HG03457 (cell line): ENCODE measurements around the gene C10orf143.
"Not testable (repeated sequence)": the region's sequence is repeated elsewhere in the genome, so short reads cannot be mapped to it uniquely, and the experiment has no call there.

Experiments
- ATAC-seq: cut with Tn5 transposase; IDR thresholded peaks from one replicate; pipeline ENCODE4 v1.9.1; 2021; ENCODE audit warnings: moderate number of reproducible peaks; ENCODE audit not compliant: unreplicated experiment

C10orf143 gene

DNA sequence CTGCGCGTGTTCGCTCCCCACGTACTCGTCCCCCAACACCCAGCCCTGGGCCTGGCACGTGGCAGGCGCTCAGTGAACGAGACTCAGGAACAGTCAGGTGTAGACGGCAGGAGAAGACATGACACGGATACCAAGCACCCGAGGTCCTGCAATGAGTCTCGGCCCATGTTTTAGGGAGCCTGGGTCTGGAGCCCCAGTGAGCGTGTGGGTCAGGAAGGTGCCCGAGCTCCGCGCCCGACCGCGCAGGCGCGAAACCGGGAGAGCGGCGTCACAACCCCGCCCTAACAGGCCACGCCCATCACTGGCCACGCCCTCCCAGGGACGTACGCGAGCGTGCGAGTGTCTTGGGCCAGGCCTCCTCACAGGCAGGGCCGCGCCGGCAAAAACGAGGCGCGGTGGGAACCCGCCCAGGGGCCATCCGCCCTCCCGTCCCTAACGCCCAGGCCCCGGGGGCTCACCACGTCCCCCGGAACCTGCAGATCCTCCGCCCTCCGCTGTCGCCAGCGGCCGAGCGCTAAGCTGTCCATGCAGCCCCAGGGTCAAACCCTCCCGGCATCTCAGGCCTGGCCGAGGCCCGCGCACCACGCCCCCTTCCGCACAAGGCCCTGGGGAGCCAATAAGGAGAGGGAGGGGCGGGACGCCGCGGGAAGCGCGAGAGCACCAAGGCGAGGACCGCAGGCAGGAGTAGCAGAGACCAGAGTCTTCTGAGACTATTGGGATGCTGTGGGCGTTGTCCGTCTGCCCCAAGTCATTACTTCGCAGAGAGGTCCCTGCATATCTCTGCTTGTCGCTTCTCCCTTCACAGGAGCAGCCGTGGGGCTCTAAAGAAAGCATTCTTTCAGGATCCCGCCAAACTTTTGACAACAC lies at the start of gene C10orf143:
Gene C10orf143, minus strand, starts transcription at position 585 of the 867 bp plus-strand sequence. Its CDS starts 58 bp downstream, at position 527.
- peak; percentile 80 for ATAC-seq

DNA sequence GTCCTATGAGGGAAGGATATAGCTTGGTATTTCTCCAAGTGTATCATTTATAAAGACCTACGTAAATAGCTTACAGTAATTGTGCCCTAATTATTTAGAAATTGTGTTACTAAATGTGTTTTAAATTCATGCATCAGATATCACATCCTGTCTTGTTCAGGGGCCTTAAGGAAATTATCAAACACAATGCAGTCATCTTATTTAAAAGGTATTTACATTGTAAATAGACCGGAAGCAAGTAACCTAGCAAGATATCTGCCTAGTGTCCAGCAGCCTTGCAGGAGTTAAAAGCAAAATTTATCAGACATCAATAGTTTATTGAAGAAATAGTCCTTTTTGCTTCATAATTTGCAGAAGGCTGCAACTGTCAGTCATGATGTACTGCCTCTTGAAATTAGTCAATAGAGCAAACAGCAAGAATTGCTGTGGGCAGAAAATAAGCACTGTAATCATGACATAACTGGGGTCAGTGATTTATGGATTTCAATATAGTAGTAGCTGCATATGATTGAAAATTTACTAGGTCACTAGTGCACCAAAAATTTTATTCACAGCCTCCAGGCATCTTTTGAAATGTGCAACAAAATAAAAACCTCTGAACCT lies 48.7 kb upstream of the C10orf143 start:
- no peak for ATAC-seq

DNA sequence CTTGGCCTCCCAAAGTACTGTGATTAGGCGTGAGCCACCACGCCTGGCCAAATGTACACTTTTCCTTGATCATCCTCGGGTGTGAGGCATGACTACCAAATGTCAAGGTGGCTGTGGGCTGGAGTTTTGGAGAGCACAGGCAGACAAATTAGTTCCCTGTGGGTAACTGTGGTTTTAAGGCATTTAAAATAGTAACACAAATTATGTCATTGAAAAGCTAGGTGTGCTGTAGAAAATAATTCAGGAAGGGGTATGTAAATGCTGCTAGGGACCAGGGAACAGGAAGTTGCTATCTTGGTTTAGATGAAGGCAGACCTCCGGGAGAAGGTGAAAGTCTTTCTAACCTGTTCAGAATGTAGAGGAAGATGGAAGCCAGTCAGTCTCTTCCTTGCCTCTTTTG lies 35.4 kb upstream of the C10orf143 start:
- no peak for ATAC-seq

DNA sequence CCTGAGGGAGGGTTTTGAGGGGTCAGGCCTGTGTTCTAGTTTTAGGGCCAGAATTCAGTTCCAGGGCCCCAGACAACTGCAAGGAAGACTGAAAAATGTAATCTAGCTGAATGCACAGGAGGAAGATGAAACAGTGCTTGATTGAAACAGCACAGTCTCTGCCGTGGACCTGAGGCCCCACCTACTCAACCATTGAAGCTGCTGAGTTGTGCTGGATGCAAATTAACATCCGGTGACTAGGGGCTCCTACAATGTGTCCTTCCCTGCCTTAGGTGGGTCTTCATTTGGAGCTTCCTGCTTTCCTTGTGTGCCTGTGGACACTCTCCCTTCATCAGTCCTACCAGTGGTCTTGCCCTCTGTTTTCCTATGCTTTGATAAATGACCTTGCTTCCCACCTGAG lies 31.2 kb upstream of the C10orf143 start:
- peak; percentile 83 for ATAC-seq

DNA sequence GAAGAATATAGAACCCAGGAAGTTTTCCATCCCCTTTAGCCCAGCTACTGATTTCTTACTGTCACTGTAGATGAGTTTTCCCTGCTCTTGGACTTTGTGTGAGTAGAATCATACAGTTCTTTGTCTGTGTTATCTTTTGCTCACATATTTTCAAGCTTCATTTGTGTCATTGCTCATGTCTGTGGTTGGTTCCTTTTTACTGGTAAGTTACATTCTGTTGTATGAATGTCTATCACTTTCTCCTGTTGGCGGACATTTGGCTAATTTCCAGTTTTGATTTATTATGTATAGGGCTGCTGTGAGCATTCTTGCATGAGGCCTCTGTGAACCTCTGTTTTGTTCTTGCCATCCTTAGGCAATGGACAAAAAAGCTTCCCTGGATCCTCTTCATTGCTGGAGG lies 30.8 kb upstream of the C10orf143 start:
- ATAC-seq: peak; percentile 25

DNA sequence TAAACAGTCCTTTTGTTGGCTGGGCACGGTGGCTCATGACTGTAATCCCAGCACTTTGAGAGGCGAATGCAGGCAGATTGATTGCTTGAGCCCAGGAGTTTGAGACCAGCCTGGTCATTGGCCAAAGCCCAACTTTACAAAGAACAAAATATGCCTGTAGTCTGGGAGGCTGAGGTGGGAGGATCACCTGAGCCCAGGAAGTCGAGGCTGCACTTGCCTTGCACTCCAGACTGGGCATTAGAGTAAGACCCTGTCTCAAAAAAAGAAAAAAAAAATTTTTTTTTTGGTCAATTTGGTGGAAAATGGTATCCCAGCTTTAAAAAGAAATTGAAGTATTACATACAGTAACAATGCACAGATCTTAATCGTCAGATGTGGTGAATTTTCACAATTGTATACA lies 30.4 kb upstream of the C10orf143 start:
- no peak for ATAC-seq

DNA sequence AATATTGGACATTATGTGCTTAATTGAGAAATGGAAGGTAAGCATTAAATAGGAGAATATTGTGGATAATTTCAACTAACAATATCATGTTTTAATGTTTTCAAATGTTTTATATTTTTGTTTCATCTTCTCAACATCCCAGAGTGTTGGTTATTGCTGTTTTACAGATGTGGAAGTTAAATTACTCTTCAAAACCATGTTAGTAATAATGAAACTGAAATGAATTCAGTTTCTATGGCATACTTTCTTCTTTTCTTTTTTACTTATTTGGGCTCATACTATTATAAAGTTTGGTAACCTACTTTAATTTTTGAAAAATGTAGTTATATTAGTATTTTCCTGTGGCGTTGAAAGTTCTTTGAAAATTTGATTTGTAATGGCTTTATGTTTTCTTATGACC lies 29.8 kb upstream of the C10orf143 start:
- ATAC-seq: no peak

DNA sequence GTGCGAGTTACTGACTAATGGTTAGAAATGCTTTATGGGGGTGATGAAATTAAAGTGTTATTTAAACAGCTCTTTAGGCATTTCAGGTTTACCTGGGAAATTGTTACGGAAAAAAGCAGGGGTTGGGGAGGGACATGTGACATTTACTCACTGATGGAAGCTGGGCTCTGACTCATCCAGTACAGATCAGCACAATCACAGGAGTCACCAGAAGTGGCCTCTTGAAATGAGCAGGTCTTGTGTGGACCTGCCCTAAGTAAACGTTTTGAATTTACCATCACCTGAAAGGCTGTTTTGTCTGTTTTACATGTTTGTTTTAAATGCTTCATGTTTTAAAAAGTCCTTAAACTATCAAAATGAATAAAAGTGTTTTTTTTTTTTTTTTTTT lies 27.8 kb upstream of the C10orf143 start:
- no peak for ATAC-seq

DNA sequence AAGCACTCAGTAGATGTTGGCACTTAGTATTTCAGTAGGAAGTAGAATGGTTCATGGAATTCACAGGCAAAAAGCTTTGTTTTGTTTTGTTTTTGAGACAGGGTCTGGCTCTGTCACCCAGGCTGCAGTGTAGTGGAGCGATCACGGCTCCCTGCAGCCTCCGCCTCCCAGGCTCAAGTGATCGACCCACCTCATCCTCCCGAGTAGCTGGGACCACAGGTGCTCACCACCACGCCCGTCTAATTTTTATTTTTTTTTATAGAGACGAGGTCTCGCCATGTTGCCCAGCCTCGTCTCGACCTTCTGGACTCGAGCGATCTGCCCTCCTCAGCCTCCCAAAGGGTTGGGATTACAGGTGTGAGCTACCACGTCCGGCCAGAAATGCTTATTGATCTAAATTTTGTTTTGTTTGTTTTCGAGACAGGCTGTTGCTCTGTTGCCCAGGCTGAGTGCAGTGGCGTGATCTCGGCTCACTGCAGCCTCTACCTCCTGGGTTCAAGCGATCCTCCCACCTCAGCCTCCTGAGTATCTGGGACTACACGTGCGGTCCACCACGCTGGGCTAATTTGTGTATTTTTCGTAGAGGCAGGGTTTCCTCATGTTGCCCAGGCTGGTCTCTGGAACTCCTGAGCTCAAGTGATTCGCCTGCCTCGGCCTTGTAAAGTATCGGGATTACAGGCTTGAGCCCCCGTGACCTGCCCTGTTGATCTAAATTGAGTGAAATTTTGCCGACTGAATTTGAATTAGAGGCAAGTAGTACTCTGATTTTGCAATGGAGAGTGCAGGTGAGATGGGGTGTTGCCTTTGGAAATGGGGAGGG lies 27.2 kb upstream of the C10orf143 start:
- no peak for ATAC-seq

DNA sequence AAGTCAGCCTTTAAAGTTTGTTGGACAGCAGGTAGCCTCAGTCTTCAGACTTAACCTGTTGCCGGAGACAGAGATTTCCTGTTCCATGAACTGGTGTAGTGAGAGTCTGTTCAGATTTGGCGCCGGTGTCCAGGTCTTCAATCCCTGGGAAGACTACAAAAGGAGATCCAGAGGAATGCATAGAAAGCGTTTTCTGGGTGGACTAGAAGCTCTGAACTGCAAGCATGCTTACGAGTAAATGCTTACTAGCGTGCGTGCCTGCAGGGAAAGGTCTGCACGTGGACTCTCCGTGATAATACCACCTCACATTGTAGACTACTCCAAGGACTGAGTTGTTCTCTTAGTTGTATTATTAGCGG lies 26.4 kb upstream of the C10orf143 start:
- ATAC-seq: no peak

DNA sequence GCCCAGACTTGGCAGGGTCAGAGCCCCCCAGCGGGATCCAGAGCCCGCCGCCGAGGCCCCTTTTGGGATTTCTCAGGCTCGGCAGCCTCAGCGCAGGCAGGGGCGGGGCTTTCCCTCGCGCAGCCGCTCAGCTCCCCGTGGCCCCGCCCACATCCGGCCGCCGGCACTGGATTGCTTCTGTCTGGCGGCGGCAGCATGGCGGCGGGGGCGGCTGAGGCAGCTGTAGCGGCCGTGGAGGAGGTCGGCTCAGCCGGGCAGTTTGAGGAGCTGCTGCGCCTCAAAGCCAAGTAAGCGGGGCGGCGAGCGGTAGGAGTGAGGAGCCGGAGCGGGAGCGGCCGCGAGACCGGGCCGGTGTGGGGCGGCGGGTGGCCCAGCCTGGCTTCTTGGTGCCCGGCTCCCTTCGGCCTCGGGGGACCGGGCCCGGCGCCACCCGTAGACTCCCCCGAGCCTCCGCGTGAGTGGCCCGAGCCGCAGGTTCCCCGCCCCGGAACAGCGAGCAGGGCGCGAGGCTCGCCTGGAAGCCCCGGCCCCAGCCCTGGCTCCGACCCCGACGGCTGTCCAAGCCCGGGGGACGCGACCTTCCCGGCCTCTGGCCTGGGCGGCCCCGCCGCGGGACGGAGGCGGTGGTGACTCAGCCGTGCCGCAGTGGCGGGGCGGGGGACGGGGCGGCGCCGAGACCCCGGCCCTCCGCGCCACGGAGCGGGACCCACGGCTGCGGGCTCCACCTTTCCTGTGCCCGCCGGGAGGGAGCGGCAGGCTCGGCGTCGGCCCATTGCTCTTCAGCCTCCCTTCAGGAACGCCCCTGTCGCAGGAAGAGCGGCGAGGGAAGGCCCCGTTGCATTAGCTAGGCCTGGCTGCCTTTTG lies 25.8 kb upstream of the C10orf143 start, which contains the start of gene GLRX3:
Gene GLRX3, plus strand, starts transcription at position 166 of the 864 bp plus-strand sequence. Its CDS starts 30 bp downstream, at position 196.
- ATAC-seq: peak; percentile 78

DNA sequence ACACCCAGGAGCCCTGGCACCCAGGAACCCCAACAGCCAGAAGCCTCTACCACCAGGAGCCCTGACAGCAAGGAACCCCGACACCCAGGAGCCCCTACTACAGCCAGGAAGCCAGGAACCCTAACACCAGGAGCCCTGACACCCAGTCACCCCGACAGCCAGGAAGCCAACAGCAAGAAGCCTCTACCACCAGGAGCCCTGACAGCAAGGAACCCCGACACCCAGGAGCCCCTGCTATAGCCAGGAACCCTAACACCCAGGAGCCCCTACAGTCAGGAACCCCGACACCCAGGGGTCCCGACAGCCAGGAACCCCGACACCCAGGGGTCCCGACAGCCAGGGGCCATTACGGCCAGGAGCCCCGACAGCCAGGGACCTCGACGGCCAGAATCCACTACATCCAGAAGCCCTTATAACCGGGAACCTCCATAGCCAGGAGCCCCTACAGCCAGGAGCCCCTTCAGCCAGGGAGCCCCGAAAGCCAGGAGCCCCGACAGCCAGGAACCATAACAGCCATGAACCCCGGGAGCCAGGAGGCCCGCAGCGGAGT lies 25.1 kb upstream of the C10orf143 start:
- ATAC-seq: peak; percentile 10

DNA sequence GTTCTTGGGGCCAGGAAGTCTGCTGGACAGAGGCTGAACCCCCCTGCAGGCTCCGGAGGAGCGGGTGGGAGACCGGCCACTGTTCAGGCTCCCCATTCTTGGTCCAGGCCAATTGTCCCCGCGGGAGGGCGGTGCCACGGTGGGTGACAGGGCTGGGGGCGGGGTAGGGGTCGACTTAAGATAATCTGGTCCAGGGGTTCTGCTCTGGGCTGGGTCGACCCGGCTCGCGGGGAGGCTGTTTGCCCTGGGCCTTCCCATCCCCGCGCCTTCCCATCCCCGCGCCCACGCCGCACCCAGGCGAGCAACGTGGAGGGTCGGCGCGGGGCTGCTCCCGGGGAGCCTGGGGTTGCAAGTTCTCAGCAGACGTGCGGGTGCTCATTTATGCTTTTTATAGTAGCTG lies 18.3 kb upstream of the C10orf143 start:
- no peak for ATAC-seq

DNA sequence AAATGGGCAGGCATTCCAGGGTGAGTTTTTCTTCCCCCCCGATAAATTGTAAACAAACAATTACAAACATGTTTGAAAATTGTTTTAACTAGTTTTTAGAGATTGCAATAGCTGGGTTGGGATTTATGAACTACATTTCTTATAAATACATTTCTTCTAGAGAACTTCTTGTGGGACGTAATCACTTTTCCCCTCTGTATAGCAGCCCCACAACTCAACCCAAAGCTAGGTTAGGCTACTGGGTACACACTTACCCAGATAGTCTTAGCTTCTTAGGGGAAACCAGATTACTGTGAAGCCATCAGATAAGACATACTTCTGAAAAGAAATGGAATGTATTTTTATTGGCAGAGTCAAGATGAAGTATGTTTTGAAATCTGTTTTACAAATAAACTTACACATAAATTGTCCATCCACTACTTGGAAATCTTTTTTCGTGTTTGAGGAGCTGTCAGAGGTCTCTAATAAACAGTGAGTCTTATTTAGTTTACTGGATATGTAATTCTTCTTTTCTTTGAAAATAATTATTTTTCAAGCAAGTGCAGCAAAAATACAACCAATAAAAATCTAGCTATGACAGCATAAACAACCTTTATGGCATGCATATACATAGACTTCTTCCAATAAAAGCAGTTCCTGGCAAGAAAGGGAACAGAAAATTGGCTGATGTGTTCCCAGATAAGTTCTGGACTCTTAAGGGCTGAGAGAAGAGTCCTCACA lies 17.6 kb upstream of the C10orf143 start:
- ATAC-seq: no peak

DNA sequence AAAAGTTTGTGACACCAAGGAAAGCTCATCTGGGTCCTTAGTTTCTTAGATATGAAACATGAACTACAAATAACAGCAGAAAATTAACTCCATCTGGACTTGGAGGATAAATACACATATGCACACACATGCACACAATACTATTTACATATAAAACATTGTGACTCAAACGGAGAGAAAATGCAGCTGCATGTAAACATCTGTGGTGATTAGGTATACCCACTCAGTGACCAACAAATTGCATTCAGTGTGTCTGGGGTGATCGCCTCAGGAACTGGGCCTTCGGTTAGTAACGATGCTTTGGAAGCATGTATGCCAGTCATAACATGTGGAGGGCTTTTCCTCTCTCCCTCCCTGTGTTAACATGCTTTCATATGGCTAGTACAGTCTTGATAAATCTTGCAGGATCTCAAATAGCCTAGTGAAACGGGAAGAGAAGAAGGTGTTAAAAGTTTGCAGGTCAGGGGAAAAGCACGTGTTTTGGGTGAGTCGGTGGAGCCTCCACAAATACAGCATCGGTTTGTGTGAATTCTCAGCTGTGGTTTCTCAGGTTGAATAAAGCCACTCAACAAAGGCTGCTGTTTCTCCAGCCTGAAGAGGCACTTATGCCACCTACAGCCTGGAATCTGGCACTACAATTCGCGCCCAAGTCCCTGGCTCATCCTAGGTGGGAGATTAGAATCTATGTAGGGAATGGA lies 16.9 kb upstream of the C10orf143 start:
- peak; percentile 88 for ATAC-seq

DNA sequence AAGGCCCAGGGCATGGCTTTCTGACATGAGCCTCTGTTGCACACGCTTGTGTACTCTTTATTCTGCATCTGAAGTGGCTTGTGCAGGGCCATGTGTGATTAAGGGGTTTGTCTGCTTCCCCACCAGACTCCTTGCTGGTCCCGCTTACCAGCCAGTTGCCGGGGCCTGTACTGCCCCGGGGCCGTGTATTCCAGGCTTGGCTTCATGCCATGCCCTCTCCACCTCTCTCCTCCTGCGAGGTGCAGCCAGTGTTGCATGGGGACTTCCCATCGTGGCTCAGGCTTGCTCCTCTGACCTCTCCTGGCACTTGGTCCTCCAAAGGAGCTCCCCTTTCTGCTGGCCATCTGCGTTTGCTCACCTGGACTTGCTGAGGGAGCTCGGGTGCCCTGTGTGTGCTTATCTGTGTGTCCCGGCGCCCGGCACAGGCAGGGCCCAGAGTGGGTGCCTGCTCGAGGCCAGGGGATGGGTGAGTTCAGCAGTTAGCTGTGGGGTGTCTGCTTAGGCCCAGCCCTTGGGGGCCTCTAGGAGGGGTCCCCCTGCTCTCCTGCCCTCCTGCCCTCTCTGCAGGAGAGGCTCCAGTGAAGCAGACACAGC lies 11.0 kb upstream of the C10orf143 start:
- no peak for ATAC-seq

DNA sequence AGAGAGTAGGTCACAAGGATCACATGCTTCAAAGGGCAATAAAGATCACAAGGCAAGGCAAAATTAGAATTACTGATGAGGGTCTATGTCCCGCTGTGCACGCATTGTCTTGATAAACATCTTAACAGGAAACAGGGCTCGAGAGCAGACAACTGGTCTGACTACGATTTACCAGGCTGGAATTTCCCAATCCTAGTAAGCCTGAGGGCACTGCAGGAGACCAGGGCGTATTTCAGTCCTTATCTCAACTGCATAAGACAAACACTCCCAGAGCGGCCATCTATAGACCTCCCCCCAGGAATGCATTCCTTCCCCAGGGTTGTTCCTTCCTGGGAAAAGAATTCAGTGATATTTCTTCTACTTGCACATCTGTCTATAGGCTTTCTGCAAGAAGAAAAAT lies 6.9 kb upstream of the C10orf143 start:
- not testable (repeated sequence) for ATAC-seq

DNA sequence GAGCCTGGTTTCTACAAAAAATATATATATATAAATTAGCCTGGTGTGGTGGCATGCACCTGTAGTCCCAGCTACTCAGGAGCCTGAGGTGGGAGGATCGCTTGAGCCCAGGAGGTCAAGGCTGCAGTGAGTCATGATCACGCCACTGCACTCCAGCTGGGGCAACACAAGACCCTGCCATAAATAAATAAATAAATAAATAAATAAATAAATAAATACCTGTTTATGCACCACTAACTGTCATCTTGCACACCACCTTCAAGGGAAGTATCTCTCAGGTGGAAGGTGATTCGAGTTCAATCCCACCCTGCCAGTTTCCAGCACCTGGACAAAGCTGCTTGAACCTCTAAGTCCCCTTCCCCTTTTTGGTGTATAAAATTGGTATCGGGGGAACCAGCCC lies 6.3 kb upstream of the C10orf143 start:
- not testable (repeated sequence) for ATAC-seq

DNA sequence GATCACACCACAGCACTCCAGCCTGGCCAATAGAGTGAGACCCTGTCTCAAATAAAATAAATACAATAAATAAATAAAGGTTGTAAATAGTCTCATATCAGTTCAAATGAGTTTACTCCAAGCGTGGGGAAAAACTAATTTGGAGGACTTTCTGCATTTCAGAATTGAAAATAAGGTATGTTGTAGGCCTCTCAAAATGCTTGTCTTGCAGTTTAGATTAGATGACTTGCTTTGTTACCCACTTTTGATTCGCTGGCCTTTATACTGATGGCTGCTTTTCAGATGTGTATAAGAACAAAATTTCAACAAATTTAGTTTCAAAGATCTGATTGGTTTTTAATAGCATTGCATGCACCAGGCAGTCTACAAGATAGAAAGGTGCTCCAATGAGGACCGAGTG lies 2.2 kb upstream of the C10orf143 start:
- ATAC-seq: no peak
